Activated CD8-positive, alpha-beta memory T cell treated with anti-CD3 and anti-CD28 coated beads for 24 hours (primary cell): ENCODE results near the gene PADI1.
A peak's percentile ranks its signal among the peaks of the same experiment; 100 is the strongest.

ENCODE experiments used
- DNase-seq: peaks from one replicate; pipeline ENCODE4 v3.0.0-alpha.2; 2020

Gene PADI1

GRCh38 chr1:17204546-17205440 is at the start of gene PADI1:
TSS of gene PADI1 (plus strand) at chr1:17205128. CDS start at chr1:17205218, 90 bp downstream.
- DNase-seq = no peak

GRCh38 chr1:17155257-17155920 is 49.5 kb upstream of the PADI1 start:
- DNase-seq = no peak

DNA sequence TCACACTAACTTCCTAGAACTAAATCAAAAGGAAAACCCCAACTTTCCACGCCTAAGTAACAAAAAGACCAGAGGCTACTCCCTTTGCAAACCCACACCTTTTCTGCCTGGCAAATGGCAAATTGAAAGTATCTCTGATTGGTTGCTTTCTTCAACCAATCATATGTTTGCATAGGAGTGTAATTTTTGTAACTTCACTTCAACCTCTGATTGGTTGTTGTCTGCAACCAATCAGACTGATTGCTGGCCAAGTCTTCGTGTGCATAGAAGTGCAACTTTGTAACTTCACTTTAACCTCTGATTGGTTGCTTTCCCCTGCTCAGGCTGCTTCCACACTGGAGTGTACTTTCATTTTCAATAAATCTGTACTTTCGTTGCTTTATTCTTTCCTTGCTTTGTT is 48.8 kb upstream of the PADI1 start:
- no peak for DNase-seq

GRCh38 chr1:17158961-17159360 is 46.0 kb upstream of the PADI1 start:
- DNase-seq = no peak

DNA sequence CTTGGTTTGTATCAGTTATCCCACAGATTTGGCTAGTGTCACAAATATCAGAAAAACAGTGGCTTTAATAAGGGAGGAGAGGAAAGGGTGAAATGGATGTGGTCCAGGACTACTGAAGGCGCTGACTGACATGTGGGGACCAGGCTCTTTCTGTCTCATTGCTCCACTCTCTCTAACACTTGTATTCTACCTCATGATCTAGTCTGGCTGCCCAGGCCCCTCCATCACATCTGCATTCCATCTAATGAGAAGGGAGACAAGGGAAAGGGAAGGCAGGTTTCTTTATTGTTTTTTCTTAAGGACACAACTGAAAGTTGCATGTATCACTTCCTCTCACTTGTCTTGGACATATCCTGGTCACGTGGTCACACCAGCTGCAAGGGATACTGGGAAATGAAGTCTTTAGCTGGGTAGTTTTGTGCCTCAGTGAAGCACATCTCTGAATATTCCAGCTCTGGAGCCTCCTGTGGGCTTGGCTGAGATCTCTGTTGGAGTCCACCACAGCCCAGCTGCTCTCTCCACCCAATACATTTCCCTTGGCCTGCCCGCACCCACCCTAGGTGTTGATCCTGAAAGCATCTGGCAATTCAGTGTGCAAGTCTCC is 43.7 kb upstream of the PADI1 start:
- no peak for DNase-seq

GRCh38 chr1:17161926-17162800 is 42.8 kb upstream of the PADI1 start:
- no peak for DNase-seq

DNA sequence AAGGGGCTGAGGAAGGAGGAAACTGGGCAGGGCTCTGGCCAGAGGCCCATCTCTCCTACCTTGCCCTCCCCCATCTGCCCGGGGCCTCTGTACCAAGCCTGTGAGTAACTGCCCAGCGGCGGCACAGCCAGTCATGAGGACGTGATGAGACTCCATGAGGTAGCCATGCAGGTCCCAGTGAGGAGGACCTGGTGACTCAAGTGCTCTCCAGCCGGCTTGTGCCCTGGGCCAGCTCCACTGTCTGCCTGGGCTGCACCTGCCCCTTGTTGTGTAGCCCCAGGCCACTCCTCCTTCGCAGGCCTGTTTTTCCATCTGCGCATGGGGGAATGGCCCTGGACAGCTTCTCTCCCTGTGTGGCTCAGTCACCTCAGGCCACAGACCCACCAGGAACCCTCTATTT is 42.0 kb upstream of the PADI1 start:
- no peak for DNase-seq

- no peak for DNase-seq
Measured at GRCh38 chr1:17163371-17163770, 41.6 kb upstream of the PADI1 start.

DNA sequence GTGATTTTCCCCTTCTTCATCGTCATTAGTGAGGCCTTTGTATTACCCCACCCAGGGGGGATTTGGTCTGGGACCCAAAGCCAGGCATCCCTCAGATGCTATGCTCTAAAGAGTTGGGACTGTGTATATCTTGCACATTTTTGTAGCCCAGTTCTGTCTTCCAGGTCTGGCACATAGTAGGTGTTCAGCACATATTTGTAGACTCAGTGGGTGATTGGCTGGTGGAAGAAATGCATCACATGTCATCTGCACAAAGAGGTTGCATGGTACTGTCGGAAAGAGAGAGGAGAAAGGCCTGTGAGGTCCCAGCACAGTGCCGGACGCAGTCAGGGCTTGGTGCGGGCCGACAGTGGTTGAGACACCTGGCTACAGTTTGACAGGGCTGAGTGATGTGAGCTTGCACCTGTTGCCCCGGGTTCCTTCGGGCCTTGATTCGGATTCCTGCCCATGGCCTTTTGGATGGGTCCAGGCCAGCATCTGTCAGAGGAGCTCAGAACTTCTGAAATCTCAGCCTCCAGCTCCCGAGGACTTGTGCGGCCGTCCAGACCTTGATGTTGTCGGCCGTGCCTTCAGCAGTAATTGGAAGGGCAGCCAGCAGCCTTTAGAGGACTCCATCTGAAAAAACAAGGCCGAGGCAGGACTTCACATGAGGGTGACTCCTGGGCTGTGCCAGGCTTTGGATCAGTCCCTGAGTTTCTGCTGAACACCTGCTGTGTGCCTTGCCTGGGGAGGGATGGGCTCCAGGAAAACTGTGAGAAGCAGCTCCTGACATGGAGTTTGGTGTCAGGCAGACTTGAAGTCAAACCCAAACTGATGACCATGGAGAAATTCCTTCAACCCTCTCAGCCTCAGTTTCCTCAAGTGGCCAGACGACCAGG is 40.9 kb upstream of the PADI1 start:
- DNase-seq = no peak

- no peak for DNase-seq
Measured at GRCh38 chr1:17165823-17166222, 39.1 kb upstream of the PADI1 start.

- no peak for DNase-seq
Measured at GRCh38 chr1:17167041-17167785, 37.7 kb upstream of the PADI1 start.

DNA sequence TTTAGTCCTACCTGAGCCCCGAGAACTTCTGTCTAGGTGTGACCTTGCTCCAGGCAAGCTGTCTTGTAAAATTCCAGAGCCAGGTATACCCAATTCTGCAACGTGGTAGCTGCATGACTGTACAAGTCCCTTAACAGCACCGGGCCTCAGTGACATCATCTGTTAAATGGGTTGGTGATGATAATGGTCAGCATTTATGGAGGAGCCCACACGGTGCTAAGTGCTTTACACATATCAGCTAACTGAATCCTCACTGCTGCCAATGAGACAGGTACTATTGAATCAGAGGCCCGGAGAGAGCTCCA is 37.2 kb upstream of the PADI1 start:
- no peak for DNase-seq

- no peak for DNase-seq
Measured at GRCh38 chr1:17168091-17168876, 36.6 kb upstream of the PADI1 start.

- no peak for DNase-seq
Measured at GRCh38 chr1:17170571-17170970, 34.4 kb upstream of the PADI1 start.

GRCh38 chr1:17173217-17173616 is 31.7 kb upstream of the PADI1 start:
- no peak for DNase-seq

- DNase-seq = no peak
Measured at GRCh38 chr1:17176306-17177061, 28.4 kb upstream of the PADI1 start.

- DNase-seq = no peak
Measured at GRCh38 chr1:17177651-17178050, 27.3 kb upstream of the PADI1 start.

- DNase-seq = peak; percentile 55
Measured at GRCh38 chr1:17181781-17182464, 23.0 kb upstream of the PADI1 start.
